ENCODE measurements around the gene TDRD6.

The TDRD6 gene

GRCh38 chr6:46684771-46685170, 2.9 kb upstream of the TDRD6 start:
- no peak for DNase-seq

- no peak for DNase-seq
These were observed 656 bp downstream of the TDRD6 start for GRCh38 chr6:46688117-46688965.

- no peak for DNase-seq
These were observed 1.3 kb downstream of the TDRD6 start for GRCh38 chr6:46688966-46689335.

GRCh38 chr6:46689657-46690056, 2.0 kb downstream of the TDRD6 start:
- no peak for DNase-seq

GRCh38 chr6:46690141-46690755, 2.6 kb downstream of the TDRD6 start:
- no peak for DNase-seq

GRCh38 chr6:46690911-46691451, 3.3 kb downstream of the TDRD6 start:
- DNase-seq, result no peak

GRCh38 chr6:46699970-46700369, 12.3 kb downstream of the TDRD6 start:
- no peak for DNase-seq

- DNase-seq, result no peak
These were observed 16.9 kb downstream of the TDRD6 start for GRCh38 chr6:46704562-46704961.

- DNase-seq, result no peak
These were observed 18.8 kb downstream of the TDRD6 start for GRCh38 chr6:46706464-46706863.

- no peak for DNase-seq
These were observed 23.8 kb downstream of the TDRD6 start for GRCh38 chr6:46711491-46711890.

- DNase-seq, result no peak
These were observed 27.5 kb downstream of the TDRD6 start for GRCh38 chr6:46715141-46715540.

GRCh38 chr6:46719099-46719498, 31.4 kb downstream of the TDRD6 start:
- no peak for DNase-seq

GRCh38 chr6:46720401-46720800, 32.7 kb downstream of the TDRD6 start:
- DNase-seq, result no peak

- no peak for DNase-seq
These were observed 42.2 kb downstream of the TDRD6 start for GRCh38 chr6:46729787-46730326.

- no peak for DNase-seq
These were observed 43.3 kb downstream of the TDRD6 start for GRCh38 chr6:46730921-46731461.

- no peak for DNase-seq
These were observed 45.7 kb downstream of the TDRD6 start for GRCh38 chr6:46733341-46733801.

- no peak for DNase-seq
These were observed 47.4 kb downstream of the TDRD6 start, which contains the start of gene PLA2G7 for GRCh38 chr6:46734867-46735719. Gene PLA2G7 (minus strand): TSS chr6:46735375. CDS start chr6:46722891, 12,484 bp downstream.

GRCh38 chr6:46735720-46736031, 48.0 kb downstream of the TDRD6 start:
- no peak for DNase-seq

- no peak for DNase-seq
These were observed 49.2 kb downstream of the TDRD6 start for GRCh38 chr6:46736906-46737305.

GRCh38 chr6:46741482-46741881, 53.8 kb downstream of the TDRD6 start:
- no peak for DNase-seq

- no peak for DNase-seq
These were observed 54.2 kb downstream of the TDRD6 start for GRCh38 chr6:46741910-46742309.

GRCh38 chr6:46743425-46744158, 55.9 kb downstream of the TDRD6 start:
- no peak for DNase-seq
